GM23248 (cell line): Measurements from ENCODE around the gene FAM174C. TPM values are rescaled to one million over a fixed set of nuclear protein-coding genes. Genes with fewer than 3 reads are reported as not detected.

Source experiments
- DNase-seq: peaks from one replicate; pipeline ENCODE4 v3.0.0-alpha.2; 2015
- H2AFZ ChIP-seq: fragments of 200-600 bp; sonication (generic); 2 replicates; pipeline ENCODE4 v1.6.1; 2016; ENCODE audit warnings: antibody characterized with exemption
- H3F3A ChIP-seq: fragments of 200-600 bp; sonication (generic); 2 replicates; pipeline ENCODE4 v1.6.1; 2016; ENCODE audit warnings: mild to moderate bottlenecking, antibody characterized with exemption, mixed run types; ENCODE audit not compliant: insufficient read depth
- H3K27ac ChIP-seq: fragments of 200-600 bp; sonication (generic); 2 replicates; pipeline ENCODE4 v1.5.1; 2016; ENCODE audit warnings: mild to moderate bottlenecking
- H3K27me3 ChIP-seq: fragments of 200-600 bp; sonication (generic); replicated peaks from 2 replicates; pipeline ENCODE4 v1.6.1; 2016; ENCODE audit warnings: mild to moderate bottlenecking; ENCODE audit not compliant: insufficient read depth
- H3K36me3 ChIP-seq: fragments of 200-600 bp; sonication (generic); 2 replicates; pipeline ENCODE4 v1.6.1; 2016; ENCODE audit warnings: low read depth, mild to moderate bottlenecking
- H3K4me1 ChIP-seq: fragments of 200-600 bp; sonication (generic); 2 replicates; pipeline ENCODE4 v1.6.1; 2016; ENCODE audit warnings: mild to moderate bottlenecking; ENCODE audit not compliant: insufficient read depth
- H3K4me2 ChIP-seq: fragments of 200-600 bp; sonication (generic); one replicate; pipeline ENCODE4 v1.6.1; 2016; ENCODE audit warnings: mild to moderate bottlenecking; ENCODE audit not compliant: unreplicated experiment
- H3K4me3 ChIP-seq: fragments of 200-600 bp; sonication (generic); 2 replicates; pipeline ENCODE4 v1.5.1; 2016; ENCODE audit warnings: mild to moderate bottlenecking
- H3K79me2 ChIP-seq: fragments of 200-600 bp; sonication (generic); 2 replicates; pipeline ENCODE4 v1.6.1; 2016; ENCODE audit warnings: mild to moderate bottlenecking; ENCODE audit not compliant: insufficient read depth
- H3K9ac ChIP-seq: fragments of 200-600 bp; sonication (generic); 2 replicates; pipeline ENCODE4 v1.6.1; 2016; ENCODE audit warnings: mild to moderate bottlenecking
- H3K9me2 ChIP-seq: fragments of 200-600 bp; sonication (generic); 2 replicates; pipeline ENCODE4 v1.6.1; 2016; ENCODE audit warnings: mixed run types, mild to moderate bottlenecking, moderate library complexity; ENCODE audit not compliant: insufficient read depth
- H3K9me3 ChIP-seq: fragments of 200-600 bp; sonication (generic); one replicate; pipeline ENCODE4 v1.6.1; 2017; ENCODE audit warnings: low read depth
- H4K20me1 ChIP-seq: fragments of 200-600 bp; sonication (generic); 2 replicates; pipeline ENCODE4 v1.6.0; 2016; ENCODE audit not compliant: insufficient read depth
- EZH2 ChIP-seq: fragments of 200-600 bp; sonication (generic); IDR thresholded peaks from 2 replicates; pipeline ENCODE4 v1.6.1; 2018; ENCODE audit warnings: antibody characterized with exemption, mild to moderate bottlenecking; ENCODE audit not compliant: insufficient read depth, poor library complexity, severe bottlenecking
- EZH2phosphoT487 ChIP-seq: fragments of 200-600 bp; sonication (generic); IDR thresholded peaks from 2 replicates; pipeline ENCODE4 v1.6.1; 2018; ENCODE audit warnings: antibody characterized with exemption, moderate library complexity, mild to moderate bottlenecking, low read depth; ENCODE audit not compliant: insufficient read depth
- WGBS, 2 experiments: methylation state at CpG; one replicate each; pipeline ENCODE4 v1.1.6; 2015 to 2017; ENCODE audit warnings: low lambda C conversion rate in 2 of 2, low coverage in 1 of 2; ENCODE audit errors: missing lambda C conversion rate in 2 of 2; 5-methylcytosine and 5-hydroxymethylcytosine counted together
- in situ Hi-C: fragments of 300-500 bp; cut with MboI; formaldehyde crosslinking; loops from 2 replicates; pipeline ENCODE4 v1.15.0; 2020
- polyA plus RNA-seq: library from polyadenylated mRNA; unstranded; fragments of >200 nt; fragmentation: Nextera tagmentation; extraction: Ambion mirVana; gene quantifications from 2 replicates; pipeline ENCODE4 v1.2.1, GENCODE V29; 2016
- total RNA-seq: library from RNA; depleted of rRNA; stranded (reverse); fragments of >200 nt; shearing (Covaris generic); gene quantifications from 2 replicates; pipeline ENCODE4 v1.2.3, GENCODE V29; 2014

Gene FAM174C
- total and polyA plus RNA-seq, 2 experiments from 2014 or later = 81.6 to 84.5 TPM

DNA sequence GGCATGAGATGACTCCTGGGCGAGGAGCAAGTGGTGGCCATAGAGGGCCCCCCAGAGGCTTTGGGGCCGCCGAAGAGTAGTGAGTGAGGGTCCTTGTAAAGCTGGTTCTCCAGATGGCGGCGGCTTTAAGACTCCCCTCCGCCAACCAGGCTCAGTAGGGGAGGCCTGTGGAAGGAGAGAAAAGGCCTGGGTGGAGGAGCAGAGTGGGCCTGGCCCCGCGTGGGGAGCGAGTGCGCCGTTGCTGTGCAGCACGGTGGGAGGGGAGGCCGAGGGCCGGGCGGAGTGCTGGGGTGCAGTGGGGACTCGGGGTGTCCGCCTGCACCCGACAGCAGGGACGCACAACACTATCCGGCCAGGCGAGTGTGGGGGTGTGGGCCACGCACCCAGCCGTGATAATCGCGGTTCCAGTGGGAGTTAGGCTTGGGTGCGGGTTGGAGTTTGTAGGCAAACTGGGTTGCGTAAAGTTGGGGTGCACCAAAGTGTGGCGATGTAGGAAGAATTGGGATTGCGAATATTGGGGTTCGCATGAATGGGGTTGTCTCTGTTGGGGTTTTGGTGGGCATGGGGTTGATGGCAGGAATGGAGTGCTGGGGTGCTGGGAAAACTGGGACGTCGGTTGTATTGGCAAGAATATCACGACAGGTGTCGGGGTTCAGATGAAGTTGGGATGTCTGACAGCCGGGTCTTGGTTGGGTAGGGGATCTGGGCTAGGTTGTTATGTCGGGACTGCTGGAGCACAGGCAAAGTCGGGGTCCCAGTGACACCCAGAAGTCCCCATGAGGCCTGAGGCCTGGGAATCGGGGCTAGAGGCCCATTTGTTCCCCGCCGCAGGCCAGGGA is 6.9 kb upstream of the FAM174C start:
- WGBS, 2 experiments = 49 to 51% methylated on average over 31 to 40 of the region's 40 CpGs

DNA sequence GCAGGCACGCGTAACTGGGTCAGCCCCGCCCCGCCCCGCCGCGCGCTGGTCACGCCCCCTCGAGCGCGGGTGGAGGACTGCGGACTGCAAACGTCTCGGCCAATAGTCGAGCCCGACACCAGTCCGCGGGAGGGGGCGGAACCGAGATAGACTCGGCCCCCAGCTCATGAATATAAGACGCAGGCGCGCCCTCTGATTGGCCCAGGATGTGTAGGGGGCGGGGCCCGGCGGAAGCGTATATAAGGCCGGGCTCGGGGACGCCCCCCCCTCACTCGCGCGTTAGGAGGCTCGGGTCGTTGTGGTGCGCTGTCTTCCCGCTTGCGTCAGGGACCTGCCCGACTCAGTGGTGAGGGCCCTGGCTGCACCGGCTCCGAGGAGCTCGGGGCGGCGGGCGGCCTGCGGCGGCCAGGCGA is 6.3 kb upstream of the FAM174C start, which contains the start of gene CIRBP:
Gene CIRBP (plus strand): TSS at position 268 of the 413 bp plus-strand sequence. CDS start 1,602 bp downstream, outside the sequence.
- no peaks in the 10 kb centered on the region for H3K9me3 ChIP-seq
- H3K9ac ChIP-seq = peak within 1 kb of the TSS; percentile 97
- no peaks in the 10 kb centered on the region for H4K20me1 ChIP-seq
- peaks cover 31% of the 10 kb centered on the region; the same call in 1 of the 2 replicates for H3K36me3 ChIP-seq
- no peaks in the 10 kb centered on the region for H3K9me2 ChIP-seq
- H3K4me2 ChIP-seq = peak within 1 kb of the TSS; percentile 95
- in situ Hi-C loops = no loop called here
- no peak within 1 kb of the TSS for H2AFZ ChIP-seq
- peaks cover 40% of the 10 kb centered on the region for H3K4me1 ChIP-seq
- H3K4me3 ChIP-seq = peak within 1 kb of the TSS; percentile 84
- H3K79me2 ChIP-seq = peaks cover 58% of the 10 kb centered on the region
- peak within 1 kb of the TSS; percentile 97 for H3K27ac ChIP-seq
- 0 to 1% methylated on average over 35 to 37 of the region's 50 CpGs for WGBS, 2 experiments
- no peak for TF ChIP-seq EZH2
- TF ChIP-seq EZH2phosphoT487 = no peak
- H3K27me3 ChIP-seq = no peaks in the 10 kb centered on the region
- peak; percentile 100 for DNase-seq
- peaks cover 32% of the 10 kb centered on the region for H3F3A ChIP-seq

More for the DNA sequence above, 6.9 kb upstream of the FAM174C start:
- H3K9me3 ChIP-seq = no peaks in the 10 kb centered on the region
- peaks cover 51% of the 10 kb centered on the region for H3K79me2 ChIP-seq
- peak overlapping the region; percentile 18 for H3K4me2 ChIP-seq
- peaks cover 40% of the 10 kb centered on the region for H3K4me1 ChIP-seq
- peak overlapping the region; percentile 73 for H3K27ac ChIP-seq
- no peaks in the 10 kb centered on the region for H3K27me3 ChIP-seq
- H3K36me3 ChIP-seq = peaks cover 25% of the 10 kb centered on the region; the same call in 1 of the 2 replicates
- no peak for TF ChIP-seq EZH2phosphoT487
- no peak for TF ChIP-seq EZH2
- no peak overlapping the region for H2AFZ ChIP-seq
- peaks cover 32% of the 10 kb centered on the region for H3F3A ChIP-seq
- DNase-seq = no peak
- no peaks in the 10 kb centered on the region for H3K9me2 ChIP-seq
- in situ Hi-C loops = no loop called here
- no peak overlapping the region for H3K4me3 ChIP-seq
- no peaks in the 10 kb centered on the region for H4K20me1 ChIP-seq
- H3K9ac ChIP-seq = peak overlapping the region; percentile 63

DNA sequence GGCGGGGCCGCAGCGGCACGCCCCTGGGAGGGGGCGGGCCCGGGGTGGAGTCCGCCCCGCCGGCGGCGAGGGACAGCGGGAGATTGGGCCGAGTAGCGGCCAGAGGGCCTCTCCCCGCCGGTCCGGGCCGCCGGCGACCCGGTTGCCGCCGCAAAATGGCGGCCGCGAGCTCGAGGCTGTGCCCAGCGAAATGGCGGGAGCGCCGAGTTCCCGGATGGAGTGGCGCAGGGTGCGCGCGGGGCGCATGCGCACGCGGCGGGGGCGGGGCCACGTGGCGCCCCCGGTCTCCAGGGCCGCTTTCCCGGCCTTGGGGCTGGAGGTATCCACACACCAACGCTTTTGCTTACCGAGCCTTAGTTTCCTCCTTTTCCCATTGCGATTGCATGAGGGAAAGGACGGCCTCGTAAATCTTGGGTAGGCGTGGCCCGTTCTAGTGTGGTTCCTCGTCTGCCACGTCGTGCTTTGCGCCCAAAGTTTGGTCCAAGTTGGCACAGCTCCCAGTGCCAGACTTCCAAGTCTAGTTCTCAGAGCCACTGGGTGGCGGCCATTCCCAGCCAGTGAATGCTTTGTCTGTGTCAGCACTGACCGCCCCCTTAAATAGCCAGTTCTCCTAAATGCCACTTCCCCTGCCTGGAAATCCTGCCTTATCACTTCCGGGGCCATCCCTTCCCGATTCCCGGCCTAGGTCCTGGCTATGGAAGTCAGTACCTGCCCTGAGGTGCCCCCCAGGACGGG is 5.7 kb upstream of the FAM174C start:
- peak overlapping the region; percentile 95 for H3K4me2 ChIP-seq
- TF ChIP-seq EZH2 = no peak
- TF ChIP-seq EZH2phosphoT487 = no peak
- peaks cover 32% of the 10 kb centered on the region for H3F3A ChIP-seq
- H3K36me3 ChIP-seq = peaks cover 34% of the 10 kb centered on the region; the same call in 1 of the 2 replicates
- H3K4me3 ChIP-seq = peak overlapping the region; percentile 84
- H3K27ac ChIP-seq = peak overlapping the region; percentile 97
- peaks cover 40% of the 10 kb centered on the region for H3K4me1 ChIP-seq
- H3K9me2 ChIP-seq = no peaks in the 10 kb centered on the region
- 0 to 1% methylated on average over 28 to 63 of the region's 64 CpGs for WGBS, 2 experiments
- no peaks in the 10 kb centered on the region for H4K20me1 ChIP-seq
- H3K9me3 ChIP-seq = no peaks in the 10 kb centered on the region
- peak overlapping the region; percentile 97 for H3K9ac ChIP-seq
- DNase-seq = peak; percentile 96
- no peak overlapping the region for H2AFZ ChIP-seq
- H3K27me3 ChIP-seq = no peaks in the 10 kb centered on the region
- in situ Hi-C loops = no loop called here
- peaks cover 60% of the 10 kb centered on the region for H3K79me2 ChIP-seq

DNA sequence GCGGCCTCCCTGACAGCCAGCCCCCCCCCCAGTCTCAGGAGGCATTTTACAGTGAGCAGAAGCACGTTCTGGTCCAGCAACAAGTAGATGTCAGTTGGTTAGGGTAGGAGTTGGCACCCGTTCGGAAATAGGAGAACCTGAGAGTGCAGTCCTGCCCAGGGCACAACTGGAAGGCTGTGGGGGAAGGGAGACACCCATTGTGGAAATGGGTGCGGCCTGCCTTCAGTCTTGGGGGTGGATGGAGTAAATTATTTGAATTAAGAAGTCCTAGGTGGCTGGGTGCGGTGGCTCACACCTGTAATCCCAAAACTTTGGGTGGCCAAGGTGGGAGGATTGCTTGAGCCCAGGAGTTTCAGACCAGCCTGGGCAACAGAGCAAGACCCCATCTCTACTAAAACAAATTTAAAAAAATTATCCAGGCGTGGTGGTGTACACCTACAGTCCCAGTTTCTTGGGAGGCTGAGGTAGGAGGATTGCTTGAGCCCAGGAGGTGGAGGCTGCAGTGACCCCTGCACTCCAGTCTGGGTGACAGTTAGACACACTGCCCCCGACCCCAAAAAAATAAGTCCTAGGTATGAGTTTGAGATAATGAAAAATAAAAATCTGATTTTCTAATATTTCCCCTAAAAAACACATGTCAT is 5.0 kb upstream of the FAM174C start:
- peak; percentile 60 for DNase-seq
- H3K4me1 ChIP-seq = peaks cover 36% of the 10 kb centered on the region
- in situ Hi-C loops = no loop called here
- no peaks in the 10 kb centered on the region for H3K9me3 ChIP-seq
- no peak overlapping the region for H2AFZ ChIP-seq
- no peaks in the 10 kb centered on the region for H3K27me3 ChIP-seq
- TF ChIP-seq EZH2phosphoT487 (no peak), EZH2 (no peak)
- WGBS, 2 experiments = 6 to 14% methylated on average over 8 of the region's 8 CpGs
- H3K79me2 ChIP-seq = peaks cover 60% of the 10 kb centered on the region
- H4K20me1 ChIP-seq = no peaks in the 10 kb centered on the region
- no peaks in the 10 kb centered on the region for H3K9me2 ChIP-seq
- peaks cover 34% of the 10 kb centered on the region; the same call in 1 of the 2 replicates for H3K36me3 ChIP-seq
- H3K4me3 ChIP-seq = peak overlapping the region; percentile 84
- H3K27ac ChIP-seq = peak overlapping the region; percentile 97
- H3F3A ChIP-seq = peaks cover 32% of the 10 kb centered on the region
- peak overlapping the region; percentile 97 for H3K9ac ChIP-seq
- H3K4me2 ChIP-seq = peak overlapping the region; percentile 95
